HG03469 (cell line): ENCODE measurements around the gene HIVEP1.
A peak's percentile ranks its signal among the peaks of the same experiment; 100 is the strongest.

ENCODE experiments used
- ATAC-seq: cut with Tn5 transposase; IDR thresholded peaks from one replicate; pipeline ENCODE4 v1.9.1; 2021; ENCODE audit warnings: mild to moderate bottlenecking, moderate library complexity, moderate number of reproducible peaks; ENCODE audit not compliant: unreplicated experiment

HIVEP1 gene

DNA sequence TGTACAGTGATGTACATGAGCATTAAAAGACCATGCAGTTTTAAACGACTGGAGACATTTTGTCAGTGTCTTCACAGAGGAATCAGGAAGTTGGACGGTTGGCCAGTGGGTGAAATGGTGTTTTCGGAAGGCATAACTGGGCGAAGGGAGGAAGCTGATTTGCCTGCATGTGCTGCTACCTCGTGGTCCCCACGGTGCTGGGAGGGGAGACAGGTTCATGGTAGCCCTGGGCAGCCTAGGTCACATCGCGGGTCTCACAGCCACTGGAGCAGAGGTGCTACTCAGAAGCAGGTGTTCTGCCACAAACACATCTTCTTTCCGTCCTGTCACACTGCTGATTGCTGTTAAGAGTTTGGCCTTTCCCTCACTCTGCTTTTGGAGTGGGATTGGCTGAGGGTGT lies 35.2 kb downstream of the HIVEP1 start:
- no peak for ATAC-seq

- ATAC-seq = no peak
These were observed 35.8 kb downstream of the HIVEP1 start for GRCh38 chr6:12047792-12048432.

GRCh38 chr6:12048609-12049008 lies 36.5 kb downstream of the HIVEP1 start:
- no peak for ATAC-seq

GRCh38 chr6:12049165-12049564 lies 37.1 kb downstream of the HIVEP1 start:
- ATAC-seq = peak; percentile 24

- peak; percentile 58 for ATAC-seq
These were observed 39.8 kb downstream of the HIVEP1 start for GRCh38 chr6:12051861-12052368.

- no peak for ATAC-seq
These were observed 46.3 kb downstream of the HIVEP1 start for GRCh38 chr6:12058172-12058961.

- peak; percentile 38 for ATAC-seq
These were observed 48.9 kb downstream of the HIVEP1 start for GRCh38 chr6:12060780-12061609.

DNA sequence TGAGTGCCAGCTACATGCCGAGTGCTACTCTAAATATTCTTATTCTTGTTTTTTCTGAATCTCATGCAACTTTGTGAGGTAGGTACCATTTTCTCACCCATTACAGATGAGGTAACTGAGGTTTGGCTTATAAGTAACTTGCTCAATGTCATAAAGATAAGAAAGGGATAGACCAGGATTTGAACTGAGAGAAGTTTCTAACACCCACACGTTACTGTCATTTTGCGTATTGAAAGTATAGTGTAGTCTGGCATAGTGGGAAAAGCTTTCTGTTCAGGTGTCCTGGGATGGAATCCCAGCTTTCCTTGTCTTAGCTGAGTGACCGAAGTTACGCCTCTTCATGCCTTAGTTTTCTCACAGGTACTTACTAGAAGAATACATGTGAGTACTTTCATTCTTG lies 50.5 kb downstream of the HIVEP1 start:
- no peak for ATAC-seq

DNA sequence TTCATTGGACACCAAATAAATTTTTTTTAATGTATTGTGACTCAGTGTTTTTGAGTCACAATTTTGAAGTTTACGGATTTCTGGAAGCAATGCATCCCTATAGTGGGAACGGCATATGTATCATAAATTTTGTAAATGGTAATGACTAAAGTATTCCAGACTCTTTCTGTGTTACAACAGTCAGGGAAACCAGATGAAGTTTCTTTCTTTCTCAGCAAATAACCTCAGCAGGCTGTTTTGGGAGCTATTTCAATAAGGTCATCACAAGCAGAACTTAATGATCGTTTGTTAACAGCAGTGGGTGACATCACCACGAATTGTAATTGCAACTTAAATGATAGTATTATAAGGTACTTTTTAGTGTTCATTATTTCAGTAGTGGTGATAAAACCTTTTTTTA lies 52.0 kb downstream of the HIVEP1 start:
- no peak for ATAC-seq

DNA sequence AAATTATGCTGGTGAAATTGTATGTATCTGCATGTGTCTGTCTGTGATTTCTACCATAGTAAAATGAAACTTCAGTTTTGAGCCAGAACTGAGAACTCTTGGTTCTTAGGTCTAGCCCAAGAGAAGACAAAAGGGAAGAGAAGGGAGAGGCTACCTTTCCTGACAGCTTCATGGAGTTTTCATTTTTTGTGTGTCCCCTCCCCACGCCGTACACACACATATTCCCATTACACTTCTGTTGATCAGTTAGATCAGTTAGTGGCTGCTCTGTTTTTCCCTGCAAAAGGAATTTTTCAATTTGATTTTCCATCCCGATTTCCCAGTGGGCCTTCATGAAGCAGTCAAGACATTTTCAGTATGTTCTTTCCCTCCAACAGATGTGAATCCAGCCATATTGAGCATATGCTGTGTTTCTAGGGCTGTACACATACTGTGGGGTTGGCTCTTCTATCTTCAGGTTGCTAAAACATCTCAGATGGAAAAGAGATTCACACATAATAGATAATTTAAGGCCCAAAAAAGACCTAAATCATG lies 52.5 kb downstream of the HIVEP1 start:
- no peak for ATAC-seq

DNA sequence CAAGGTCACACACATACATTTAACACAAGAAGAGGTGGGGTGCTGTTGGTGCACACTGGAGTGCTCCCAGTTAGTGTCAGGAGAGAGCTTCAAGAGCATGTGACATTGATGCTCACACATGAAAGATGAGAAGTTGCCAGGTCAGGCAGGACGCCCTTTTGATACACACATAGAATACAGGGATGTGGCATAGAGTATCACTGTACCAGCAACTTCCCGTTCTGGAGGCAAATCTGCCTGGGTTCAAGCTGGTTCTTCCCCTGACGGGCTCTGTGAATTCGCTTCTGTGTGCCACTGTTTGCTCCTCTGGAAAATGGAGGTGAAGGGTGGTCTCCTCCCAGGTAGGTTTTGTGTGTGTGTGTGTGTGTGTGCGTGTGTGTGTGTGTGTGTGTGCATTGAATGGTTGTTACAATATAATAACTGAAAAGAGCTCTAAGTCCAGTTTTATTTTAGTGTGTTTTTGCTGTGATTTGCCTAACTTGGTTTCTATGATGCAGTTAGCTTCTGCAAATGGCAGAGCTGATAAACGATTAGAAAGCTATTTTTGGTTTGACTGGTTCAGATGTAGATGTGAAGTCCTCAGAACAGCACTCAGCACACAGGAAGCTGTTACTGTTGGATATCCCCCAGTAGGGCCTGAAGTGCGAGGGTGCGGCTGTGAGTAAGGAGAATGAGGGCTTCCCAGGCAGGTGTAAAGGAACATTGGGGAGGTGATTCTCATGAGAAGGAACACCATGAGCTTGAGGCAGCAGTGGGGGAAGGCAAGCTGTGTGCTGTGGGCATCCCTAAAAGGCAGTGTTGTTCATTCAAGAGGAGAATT lies 53.4 kb downstream of the HIVEP1 start:
- no peak for ATAC-seq

GRCh38 chr6:12066297-12066696 lies 54.2 kb downstream of the HIVEP1 start:
- no peak for ATAC-seq

DNA sequence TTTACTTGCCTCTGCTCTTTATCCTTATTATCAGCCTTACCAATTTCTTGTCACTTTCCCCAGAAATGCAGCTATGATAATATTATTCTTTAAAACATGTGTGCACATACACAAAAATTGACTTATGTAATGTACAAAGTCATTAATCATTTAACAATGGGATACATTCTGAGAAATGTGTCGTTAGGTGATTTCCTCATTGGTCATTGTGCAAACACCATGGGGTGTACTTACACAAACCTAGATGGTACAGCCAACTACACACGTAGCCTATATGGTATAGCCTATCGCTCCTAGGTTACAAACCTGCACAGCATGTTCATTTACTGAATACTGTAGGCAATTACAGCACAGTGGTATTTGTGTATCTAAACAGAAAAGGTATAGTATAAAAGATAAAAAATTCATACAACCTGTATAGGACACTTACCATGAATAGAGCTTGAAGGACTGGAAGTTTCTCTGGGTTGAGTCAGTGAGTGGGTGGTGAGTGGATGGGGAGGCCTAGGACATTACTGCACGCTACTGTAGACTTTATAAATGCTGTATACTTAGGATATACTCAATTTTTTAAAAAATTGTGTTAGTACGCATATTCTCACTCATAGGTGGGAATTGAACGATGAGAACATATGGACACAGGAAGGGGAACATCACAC lies 56.9 kb downstream of the HIVEP1 start:
- ATAC-seq = no peak

GRCh38 chr6:12069891-12070529 lies 57.9 kb downstream of the HIVEP1 start:
- no peak for ATAC-seq

DNA sequence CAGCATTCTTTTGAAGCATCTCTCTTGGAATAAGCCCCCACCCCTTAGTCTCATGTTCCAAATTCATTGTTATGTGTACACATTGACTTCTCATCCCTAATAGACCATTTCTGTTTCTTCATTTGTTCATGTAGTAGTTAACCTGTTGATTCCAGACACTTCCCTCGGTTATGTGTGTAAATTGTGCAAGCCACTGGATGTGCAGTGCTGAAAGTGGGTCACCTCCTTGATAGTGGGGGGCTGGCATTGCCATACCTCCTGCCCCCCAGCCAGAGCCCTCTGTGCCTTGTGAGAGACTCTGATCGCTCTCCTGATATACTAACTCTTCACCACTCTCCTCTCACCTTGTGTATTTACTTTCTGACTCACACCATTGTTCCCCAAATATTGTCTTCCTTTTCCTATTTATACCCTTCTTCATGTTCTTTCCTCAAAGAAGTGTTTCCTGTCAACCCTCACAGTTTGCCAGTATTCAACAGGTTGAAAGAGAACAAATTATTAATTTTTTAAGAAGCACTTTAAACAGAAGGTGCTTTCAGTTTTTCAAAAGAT lies 59.0 kb downstream of the HIVEP1 start:
- ATAC-seq = no peak

DNA sequence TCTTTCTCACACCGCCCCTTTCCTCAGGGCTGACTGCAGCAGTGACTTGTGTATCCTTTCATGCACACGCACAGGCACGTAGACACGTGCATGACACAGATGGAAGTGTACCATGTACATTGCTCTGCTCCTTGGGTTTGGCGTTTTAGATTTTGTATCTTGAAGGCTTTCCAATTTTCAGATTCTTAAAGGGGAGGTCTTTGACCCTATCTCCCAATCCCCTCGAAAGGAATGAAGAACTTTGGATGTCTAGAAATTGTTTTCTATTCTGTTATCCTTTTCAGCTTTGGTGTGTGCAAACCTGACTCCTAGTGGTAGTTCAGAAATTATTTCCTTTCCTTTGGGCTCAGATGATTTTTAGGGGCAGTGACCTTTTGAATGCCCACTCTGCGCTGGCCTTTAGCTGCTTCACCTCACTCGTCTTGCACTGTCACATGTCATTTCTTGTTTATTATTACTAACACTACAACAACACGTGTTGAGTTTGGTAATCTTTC lies 63.0 kb downstream of the HIVEP1 start:
- no peak for ATAC-seq

DNA sequence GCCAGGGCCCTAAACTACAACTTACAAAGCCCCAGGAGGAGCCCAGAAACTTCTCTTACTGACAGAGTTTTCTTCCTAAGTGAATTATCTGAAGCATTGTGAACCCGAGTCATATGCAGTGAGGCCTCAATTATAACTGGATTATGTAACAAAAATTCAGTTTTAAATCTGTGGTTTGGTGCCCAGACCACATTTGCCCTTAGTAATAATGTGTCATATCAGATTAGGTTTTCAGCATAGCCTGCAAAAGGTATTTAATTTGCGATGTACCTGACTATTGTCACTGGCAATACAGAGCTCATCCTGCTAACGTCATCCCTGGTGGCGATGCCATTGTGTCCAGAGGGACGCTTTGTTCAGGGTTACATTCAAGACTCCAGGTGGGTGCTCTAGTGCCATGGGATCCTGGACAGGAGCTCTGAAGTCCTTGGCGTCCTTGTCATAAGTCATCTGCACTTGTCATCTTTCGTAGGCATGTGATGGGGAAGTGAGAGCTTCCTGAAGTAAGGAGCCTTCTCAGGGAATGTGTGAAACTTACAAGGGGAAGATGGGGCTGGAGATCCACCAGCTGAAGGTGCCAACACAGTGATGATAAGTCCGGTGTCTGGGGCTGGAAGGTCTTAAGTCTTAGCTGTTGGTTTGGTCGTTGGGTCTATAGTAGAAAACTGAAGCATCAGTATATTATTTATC lies 65.1 kb downstream of the HIVEP1 start:
- ATAC-seq = no peak

DNA sequence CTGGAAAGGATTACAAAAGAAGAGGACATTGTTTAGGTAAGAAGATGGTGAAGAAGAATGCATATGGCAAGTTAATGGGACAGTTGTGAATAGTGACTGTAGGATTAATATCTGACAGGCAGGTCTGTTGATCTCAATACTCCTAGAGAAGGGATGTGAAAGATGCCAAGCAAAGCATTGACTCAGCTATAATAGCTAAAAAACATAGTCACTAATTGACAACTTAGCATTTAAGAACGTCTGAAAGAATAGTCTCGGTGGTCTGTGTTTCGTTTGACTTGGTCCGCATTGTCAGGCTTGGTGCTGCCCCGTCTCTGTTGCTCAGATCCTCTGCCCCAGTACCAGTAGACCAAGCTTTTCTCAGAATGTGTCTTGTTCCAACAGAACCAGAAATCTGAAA lies 65.9 kb downstream of the HIVEP1 start:
- no peak for ATAC-seq
